ENCODE measurements around the gene SLC25A18. TPM values are rescaled to one million over a fixed set of nuclear protein-coding genes. Genes with fewer than 3 reads are reported as not detected.

Gene SLC25A18
- total RNA-seq, 2 donors from 2014 or later, result 6.9 to 14.3 TPM

GRCh38 chr22:17629641-17630040, 66.3 kb downstream of the SLC25A18 start:
- H3K27ac Mint-ChIP-seq, result no peak overlapping the region
- H3K36me3 Mint-ChIP-seq (ENCODE audit: low read depth), result peaks cover 9% of the 10 kb centered on the region
- Histone ChIP-seq H3K4me3 (ENCODE audit: low read length) (peak overlapping the region; percentile 96), H3K9ac (ENCODE audit: extremely low read depth, low read length, poor library complexity, severe bottlenecking) (no peak overlapping the region), H3K36me3 (ENCODE audit: control insufficient read depth, insufficient read depth, low read length) (peaks cover under 1% of the 10 kb centered on the region), H3K4me1 (ENCODE audit: control insufficient read depth, insufficient read depth, low read length) (no peaks in the 10 kb centered on the region), H3K9me3 (ENCODE audit: control insufficient read depth, low read length) (no peaks in the 10 kb centered on the region), H3K27ac (ENCODE audit: low read depth, low read length) (no peak overlapping the region), H3K27me3 (ENCODE audit: control insufficient read depth, insufficient read depth, low read length, poor library complexity, severe bottlenecking) (no peaks in the 10 kb centered on the region)
- peaks cover 10% of the 10 kb centered on the region for H3K4me1 Mint-ChIP-seq
- TF ChIP-seq, protein P1, sequence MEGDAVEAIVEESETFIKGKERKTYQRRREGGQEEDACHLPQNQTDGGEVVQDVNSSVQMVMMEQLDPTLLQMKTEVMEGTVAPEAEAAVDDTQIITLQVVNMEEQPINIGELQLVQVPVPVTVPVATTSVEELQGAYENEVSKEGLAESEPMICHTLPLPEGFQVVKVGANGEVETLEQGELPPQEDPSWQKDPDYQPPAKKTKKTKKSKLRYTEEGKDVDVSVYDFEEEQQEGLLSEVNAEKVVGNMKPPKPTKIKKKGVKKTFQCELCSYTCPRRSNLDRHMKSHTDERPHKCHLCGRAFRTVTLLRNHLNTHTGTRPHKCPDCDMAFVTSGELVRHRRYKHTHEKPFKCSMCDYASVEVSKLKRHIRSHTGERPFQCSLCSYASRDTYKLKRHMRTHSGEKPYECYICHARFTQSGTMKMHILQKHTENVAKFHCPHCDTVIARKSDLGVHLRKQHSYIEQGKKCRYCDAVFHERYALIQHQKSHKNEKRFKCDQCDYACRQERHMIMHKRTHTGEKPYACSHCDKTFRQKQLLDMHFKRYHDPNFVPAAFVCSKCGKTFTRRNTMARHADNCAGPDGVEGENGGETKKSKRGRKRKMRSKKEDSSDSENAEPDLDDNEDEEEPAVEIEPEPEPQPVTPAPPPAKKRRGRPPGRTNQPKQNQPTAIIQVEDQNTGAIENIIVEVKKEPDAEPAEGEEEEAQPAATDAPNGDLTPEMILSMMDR (conservative IDR thresholded peaks at IDR 0.05), result no peak
- DNase-seq, result no peak
- 95 to 99% methylated on average over 6 to 7 of the region's 7 CpGs for WGBS, 2 experiments (ENCODE audit: insufficient coverage in 1 of 2, insufficient read length in 1 of 2)
- H3K27me3 Mint-ChIP-seq (ENCODE audit: insufficient read depth), result no peaks in the 10 kb centered on the region
- no peaks in the 10 kb centered on the region for H3K9me3 Mint-ChIP-seq
- H3K4me3 Mint-ChIP-seq, result no peak overlapping the region

- TF ChIP-seq, protein P1 (conservative IDR thresholded peaks at IDR 0.05), result no peak
- no peaks in the 10 kb centered on the region for H3K4me1 ChIP-seq (ENCODE audit: control insufficient read depth, insufficient read depth, low read length)
- Mint-ChIP-seq H3K27me3 (ENCODE audit: insufficient read depth) (no peaks in the 10 kb centered on the region), H3K4me1 (peaks cover 10% of the 10 kb centered on the region), H3K4me3 (no peak overlapping the region), H3K27ac (no peak overlapping the region), H3K36me3 (ENCODE audit: low read depth) (peaks cover 2% of the 10 kb centered on the region), H3K9me3 (no peaks in the 10 kb centered on the region)
- DNase-seq, result no peak
- no peak overlapping the region for H3K9ac ChIP-seq (ENCODE audit: extremely low read depth, low read length, poor library complexity, severe bottlenecking)
- no peaks in the 10 kb centered on the region for H3K9me3 ChIP-seq (ENCODE audit: control insufficient read depth, low read length)
- H3K36me3 ChIP-seq (ENCODE audit: control insufficient read depth, insufficient read depth, low read length), result no peaks in the 10 kb centered on the region
- no peak overlapping the region for H3K4me3 ChIP-seq (ENCODE audit: low read length)
- no peak overlapping the region for H3K27ac ChIP-seq (ENCODE audit: low read depth, low read length)
- WGBS, 2 experiments (ENCODE audit: insufficient coverage in 1 of 2, insufficient read length in 1 of 2), result 89 to 90% methylated on average over 8 to 9 of the region's 9 CpGs
- no peaks in the 10 kb centered on the region for H3K27me3 ChIP-seq (ENCODE audit: control insufficient read depth, insufficient read depth, low read length, poor library complexity, severe bottlenecking)
These were observed 67.8 kb downstream of the SLC25A18 start for GRCh38 chr22:17631076-17631565.

- Mint-ChIP-seq H3K27me3 (ENCODE audit: insufficient read depth) (no peaks in the 10 kb centered on the region), H3K36me3 (ENCODE audit: low read depth) (no peaks in the 10 kb centered on the region), H3K27ac (peak overlapping the region; percentile 96), H3K4me3 (no peak overlapping the region), H3K4me1 (peaks cover 18% of the 10 kb centered on the region), H3K9me3 (no peaks in the 10 kb centered on the region)
- no peak overlapping the region for H3K27ac ChIP-seq (ENCODE audit: low read depth, low read length)
- no peaks in the 10 kb centered on the region for H3K27me3 ChIP-seq (ENCODE audit: control insufficient read depth, insufficient read depth, low read length, poor library complexity, severe bottlenecking)
- DNase-seq, result peak; percentile 58
- no peak overlapping the region for H3K4me3 ChIP-seq (ENCODE audit: low read length)
- WGBS, 2 experiments (ENCODE audit: insufficient coverage in 1 of 2, insufficient read length in 1 of 2), result 76 to 88% methylated on average over 4 of the region's 4 CpGs
- H3K9me3 ChIP-seq (ENCODE audit: control insufficient read depth, low read length), result no peaks in the 10 kb centered on the region
- peak overlapping the region; percentile 31 for H3K9ac ChIP-seq (ENCODE audit: extremely low read depth, low read length, poor library complexity, severe bottlenecking)
- no peaks in the 10 kb centered on the region for H3K36me3 ChIP-seq (ENCODE audit: control insufficient read depth, insufficient read depth, low read length)
- TF ChIP-seq, protein P1 (conservative IDR thresholded peaks at IDR 0.05), result no peak
- no peaks in the 10 kb centered on the region for H3K4me1 ChIP-seq (ENCODE audit: control insufficient read depth, insufficient read depth, low read length)
These were observed 70.1 kb downstream of the SLC25A18 start for GRCh38 chr22:17633217-17633997.
